ENCODE data around the gene FAR2.

DNA sequence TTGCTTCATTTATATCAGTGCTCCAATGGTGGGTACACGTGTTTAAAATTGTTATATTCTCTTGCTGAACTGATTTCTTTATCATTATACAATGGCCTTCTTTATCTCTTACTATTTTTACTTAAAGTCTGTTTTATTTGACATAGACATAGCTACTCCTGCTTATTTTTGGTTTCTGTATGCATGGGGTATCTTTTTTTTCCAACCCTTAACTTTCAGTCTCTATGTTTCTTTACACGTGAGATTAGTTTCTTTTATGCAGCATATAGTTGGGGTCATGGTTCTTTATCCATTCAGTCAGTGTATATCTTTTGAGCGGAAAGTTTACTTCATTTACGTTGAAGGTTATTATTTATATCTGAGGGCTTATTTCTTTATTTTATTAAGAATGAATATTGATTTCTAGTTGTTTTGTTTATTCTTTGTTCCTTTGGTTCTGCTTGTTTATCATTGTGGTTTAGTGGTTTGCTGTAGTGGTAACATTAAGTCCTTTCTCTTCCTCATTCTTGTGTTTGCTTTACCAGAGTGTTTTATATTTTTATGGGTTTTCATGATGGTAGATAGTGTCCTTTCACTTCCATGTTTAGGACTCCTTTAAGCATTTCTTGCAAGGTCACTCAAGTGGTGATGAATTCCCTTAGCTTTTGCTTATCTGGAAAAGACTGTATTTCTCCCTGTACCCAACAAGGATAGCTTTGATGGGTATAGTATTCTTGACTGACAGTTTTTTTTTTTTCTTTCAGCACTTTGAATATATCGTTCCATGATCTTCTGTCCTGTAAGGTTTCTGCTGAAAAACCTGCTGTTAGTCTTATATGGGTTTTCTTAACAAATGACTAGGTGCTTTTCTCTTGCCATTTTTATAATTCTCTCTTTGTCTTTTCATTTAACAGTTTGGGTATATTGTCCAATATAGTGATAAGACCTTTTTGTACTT, 38.3 kb upstream of the FAR2 start:
- TF ChIP-seq CTCF (IDR thresholded peaks at IDR 0.05; ENCODE audit: low read depth, low read length) = no peak
- TF ChIP-seq EZH2phosphoT487 (IDR thresholded peaks at IDR 0.05; ENCODE audit: low read depth) = no peak

Data from OCI-LY3 (cell line).